Thyroid gland (tissue), 4 donors: ENCODE data around the gene DNAH17.

Source experiments
- CTCF ChIP-seq, 6 experiments: fragments of 200-600 bp in 3 of 6; fragments of 450-650 bp in 3 of 6; sonication (generic) in 3 of 6; IDR thresholded peaks; one replicate each; pipeline ENCODE4 v1.5.1; 2016 to 2019; ENCODE audit warnings: antibody characterized with exemption in 6 of 6, mild to moderate bottlenecking in 2 of 6, inconsistent platforms in 1 of 6, moderate library complexity in 1 of 6
- POLR2A ChIP-seq, 2 donors: fragments of 450-650 bp; IDR thresholded peaks; one replicate each; pipeline ENCODE4 v1.6.1; 2017; ENCODE audit warnings: antibody characterized with exemption in 2 of 2, mild to moderate bottlenecking in 2 of 2, moderate library complexity in 1 of 2

GRCh38 chr17:78403822-78404221 is 173.4 kb downstream of the DNAH17 start:
- TF ChIP-seq CTCF (IDR thresholded peaks at IDR 0.05) = no peak
- no peak for TF ChIP-seq POLR2A (IDR thresholded peaks at IDR 0.05)
